Gastroesophageal sphincter (tissue), 3 donors: ENCODE data around the gene SMARCAL1.

ENCODE experiments used
- CTCF ChIP-seq, 4 experiments: fragments of 200-600 bp in 2 of 4; fragments of 450-650 bp in 2 of 4; sonication (generic) in 1 of 4; IDR thresholded peaks; one replicate each; pipeline ENCODE4 v1.5.1; 2017 to 2019; ENCODE audit warnings: antibody characterized with exemption in 4 of 4, mild to moderate bottlenecking in 2 of 4, moderate library complexity in 2 of 4
- EP300 ChIP-seq: sonication (generic); formaldehyde crosslinking; IDR thresholded peaks from one replicate; pipeline ENCODE4 v1.6.1; 2017; ENCODE audit warnings: antibody characterized with exemption, mild to moderate bottlenecking
- POLR2A ChIP-seq, 2 donors: fragments of 450-650 bp; IDR thresholded peaks; one replicate each; pipeline ENCODE4 v1.6.1; 2017; ENCODE audit warnings: antibody characterized with exemption in 2 of 2, mild to moderate bottlenecking in 2 of 2, moderate library complexity in 1 of 2
- POLR2AphosphoS5 ChIP-seq: sonication (generic); formaldehyde crosslinking; IDR thresholded peaks from one replicate; pipeline ENCODE4 v1.6.1; 2017; ENCODE audit warnings: antibody characterized with exemption

- TF ChIP-seq POLR2A (IDR thresholded peaks at IDR 0.05) (no peak), CTCF (IDR thresholded peaks at IDR 0.05) (no peak), EP300 (no peak), POLR2AphosphoS5 (no peak)
Observed at GRCh38 chr2:216507220-216508160, 95.2 kb downstream of the SMARCAL1 start.
